Endothelial cell (in vitro differentiated cells): ENCODE results near the gene EDIL3. TPM values are rescaled to one million over a fixed set of nuclear protein-coding genes. Genes with fewer than 3 reads are reported as not detected.
A peak's percentile ranks its signal among the peaks of the same experiment; 100 is the strongest.

Experiments used
- DNase-seq: peaks from one replicate; pipeline ENCODE4 v3.0.0; 2021; ENCODE audit warnings: low spot score
- H3K27ac Mint-ChIP-seq: one replicate; pipeline ENCODE4 v1.8.0; 2021; ENCODE audit warnings: mixed read lengths, inconsistent platforms; ENCODE audit not compliant: unreplicated experiment
- H3K27me3 Mint-ChIP-seq: one replicate; pipeline ENCODE4 v1.8.0; 2021; ENCODE audit warnings: mild to moderate bottlenecking, moderate library complexity, mixed read lengths, inconsistent platforms; ENCODE audit not compliant: unreplicated experiment
- H3K36me3 Mint-ChIP-seq: one replicate; pipeline ENCODE4 v1.8.0; 2021; ENCODE audit warnings: mild to moderate bottlenecking, low read depth, mixed read lengths, inconsistent platforms; ENCODE audit not compliant: unreplicated experiment
- H3K4me1 Mint-ChIP-seq: one replicate; pipeline ENCODE4 v1.8.0; 2021; ENCODE audit warnings: mild to moderate bottlenecking, mixed read lengths, inconsistent platforms; ENCODE audit not compliant: unreplicated experiment
- H3K4me3 Mint-ChIP-seq: one replicate; pipeline ENCODE4 v1.8.0; 2021; ENCODE audit warnings: mild to moderate bottlenecking, mixed read lengths, inconsistent platforms; ENCODE audit not compliant: unreplicated experiment
- H3K9me3 Mint-ChIP-seq: one replicate; pipeline ENCODE4 v1.8.0; 2021; ENCODE audit warnings: mixed read lengths, inconsistent platforms; ENCODE audit not compliant: unreplicated experiment
- total RNA-seq: library from RNA; stranded (reverse); fragmentation: NEBNext Ultra II Directional; extraction: Animal tissue kit (Norgen Biotek cat#: 25700); gene quantifications from one replicate; pipeline ENCODE4 v1.2.1, GENCODE V29; 2021; ENCODE audit not compliant: unreplicated experiment
- TF ChIP-seq, protein P1 (sequence below): fragments of 200-600 bp; sonication (generic); IDR thresholded peaks from one replicate; pipeline ENCODE4 v1.5.0; 2021; ENCODE audit warnings: antibody characterized with exemption; ENCODE audit not compliant: unreplicated experiment

Gene EDIL3
- total RNA-seq, 1 donor from 2014 or later = 74.6 TPM

DNA sequence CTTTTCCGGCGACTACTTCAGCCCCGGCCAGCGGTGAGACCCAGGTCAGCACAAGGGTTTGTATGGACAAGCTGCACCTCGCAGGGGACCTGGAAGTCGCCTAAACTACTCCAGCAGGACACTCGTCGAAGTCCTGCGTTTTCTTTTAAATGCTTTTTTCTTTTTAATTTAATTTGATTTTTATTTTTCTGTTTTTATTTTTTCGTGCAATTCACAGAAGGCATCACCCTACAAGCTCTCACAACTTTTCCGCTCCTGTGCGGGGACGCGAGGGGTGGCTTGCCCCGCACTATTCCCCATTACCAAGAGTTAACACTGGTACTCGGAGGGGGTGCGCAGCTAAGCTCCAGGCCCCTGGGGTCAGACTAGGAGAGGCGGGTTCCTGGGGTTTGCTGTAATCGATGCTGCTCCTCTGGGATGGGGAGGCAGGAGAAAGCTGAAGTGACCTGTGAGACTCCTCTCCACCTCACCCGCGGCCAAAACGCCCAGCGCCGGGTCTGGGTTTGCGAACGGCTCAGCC, 1.3 kb downstream of the EDIL3 start:
- H3K36me3 Mint-ChIP-seq = peaks cover 4% of the 10 kb centered on the region
- peaks cover 17% of the 10 kb centered on the region for H3K4me1 Mint-ChIP-seq
- H3K27me3 Mint-ChIP-seq = peaks cover 13% of the 10 kb centered on the region
- DNase-seq = no peak
- peak overlapping the region; percentile 99 for H3K4me3 Mint-ChIP-seq
- H3K27ac Mint-ChIP-seq = no peak overlapping the region
- TF ChIP-seq, protein P1, sequence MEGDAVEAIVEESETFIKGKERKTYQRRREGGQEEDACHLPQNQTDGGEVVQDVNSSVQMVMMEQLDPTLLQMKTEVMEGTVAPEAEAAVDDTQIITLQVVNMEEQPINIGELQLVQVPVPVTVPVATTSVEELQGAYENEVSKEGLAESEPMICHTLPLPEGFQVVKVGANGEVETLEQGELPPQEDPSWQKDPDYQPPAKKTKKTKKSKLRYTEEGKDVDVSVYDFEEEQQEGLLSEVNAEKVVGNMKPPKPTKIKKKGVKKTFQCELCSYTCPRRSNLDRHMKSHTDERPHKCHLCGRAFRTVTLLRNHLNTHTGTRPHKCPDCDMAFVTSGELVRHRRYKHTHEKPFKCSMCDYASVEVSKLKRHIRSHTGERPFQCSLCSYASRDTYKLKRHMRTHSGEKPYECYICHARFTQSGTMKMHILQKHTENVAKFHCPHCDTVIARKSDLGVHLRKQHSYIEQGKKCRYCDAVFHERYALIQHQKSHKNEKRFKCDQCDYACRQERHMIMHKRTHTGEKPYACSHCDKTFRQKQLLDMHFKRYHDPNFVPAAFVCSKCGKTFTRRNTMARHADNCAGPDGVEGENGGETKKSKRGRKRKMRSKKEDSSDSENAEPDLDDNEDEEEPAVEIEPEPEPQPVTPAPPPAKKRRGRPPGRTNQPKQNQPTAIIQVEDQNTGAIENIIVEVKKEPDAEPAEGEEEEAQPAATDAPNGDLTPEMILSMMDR = no peak
- H3K9me3 Mint-ChIP-seq = no peaks in the 10 kb centered on the region

DNA sequence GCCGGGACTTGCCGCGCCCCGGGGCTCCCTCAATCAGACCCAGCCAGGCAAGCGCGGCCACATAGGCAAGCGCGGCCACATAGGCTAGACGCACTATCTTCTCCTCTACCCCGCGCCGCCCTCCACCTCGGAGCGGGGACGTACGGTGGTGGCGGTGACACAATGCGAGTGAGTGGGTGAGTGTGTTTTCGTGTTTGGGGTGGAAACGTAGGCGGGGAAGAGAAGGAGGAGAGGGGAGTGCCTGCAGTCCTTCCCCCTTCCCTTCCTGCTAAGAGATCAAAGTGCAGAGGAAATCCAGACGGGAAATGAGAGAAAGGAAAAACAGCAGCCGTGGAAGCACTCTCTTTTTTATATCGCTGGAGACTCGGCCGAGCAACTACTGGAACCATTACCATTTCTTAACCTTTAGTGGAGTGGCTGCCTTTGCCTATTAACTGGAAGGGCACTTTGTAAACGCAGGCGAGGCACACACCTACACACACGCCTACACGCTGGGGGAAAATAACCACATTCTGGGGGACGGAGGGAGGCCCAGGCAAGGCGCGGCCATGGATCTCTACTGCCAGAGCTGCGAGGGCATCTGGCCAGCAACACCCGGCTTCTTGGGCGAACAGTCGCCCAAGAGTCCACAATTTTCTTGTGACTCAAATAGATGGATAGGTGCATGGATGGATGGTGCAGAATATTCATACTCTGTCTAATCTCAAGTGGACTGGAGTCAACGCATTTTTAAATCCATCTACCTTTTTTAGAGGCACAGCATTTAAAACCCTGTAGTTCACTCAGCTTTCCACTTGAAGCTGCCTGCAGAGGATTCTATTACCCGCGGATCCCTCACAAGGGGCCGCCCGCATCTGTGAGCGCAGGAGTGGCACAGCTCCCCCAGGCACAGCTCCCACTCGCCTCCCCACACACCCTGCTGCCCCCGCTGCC, 2.1 kb downstream of the EDIL3 start:
- H3K4me3 Mint-ChIP-seq = peak overlapping the region; percentile 99
- H3K36me3 Mint-ChIP-seq = peaks cover 4% of the 10 kb centered on the region
- peak; percentile 67 for DNase-seq
- TF ChIP-seq, protein P1 = no peak
- H3K27me3 Mint-ChIP-seq = peaks cover 13% of the 10 kb centered on the region
- H3K27ac Mint-ChIP-seq = peak overlapping the region; percentile 90
- H3K9me3 Mint-ChIP-seq = no peaks in the 10 kb centered on the region
- peaks cover 17% of the 10 kb centered on the region for H3K4me1 Mint-ChIP-seq

DNA sequence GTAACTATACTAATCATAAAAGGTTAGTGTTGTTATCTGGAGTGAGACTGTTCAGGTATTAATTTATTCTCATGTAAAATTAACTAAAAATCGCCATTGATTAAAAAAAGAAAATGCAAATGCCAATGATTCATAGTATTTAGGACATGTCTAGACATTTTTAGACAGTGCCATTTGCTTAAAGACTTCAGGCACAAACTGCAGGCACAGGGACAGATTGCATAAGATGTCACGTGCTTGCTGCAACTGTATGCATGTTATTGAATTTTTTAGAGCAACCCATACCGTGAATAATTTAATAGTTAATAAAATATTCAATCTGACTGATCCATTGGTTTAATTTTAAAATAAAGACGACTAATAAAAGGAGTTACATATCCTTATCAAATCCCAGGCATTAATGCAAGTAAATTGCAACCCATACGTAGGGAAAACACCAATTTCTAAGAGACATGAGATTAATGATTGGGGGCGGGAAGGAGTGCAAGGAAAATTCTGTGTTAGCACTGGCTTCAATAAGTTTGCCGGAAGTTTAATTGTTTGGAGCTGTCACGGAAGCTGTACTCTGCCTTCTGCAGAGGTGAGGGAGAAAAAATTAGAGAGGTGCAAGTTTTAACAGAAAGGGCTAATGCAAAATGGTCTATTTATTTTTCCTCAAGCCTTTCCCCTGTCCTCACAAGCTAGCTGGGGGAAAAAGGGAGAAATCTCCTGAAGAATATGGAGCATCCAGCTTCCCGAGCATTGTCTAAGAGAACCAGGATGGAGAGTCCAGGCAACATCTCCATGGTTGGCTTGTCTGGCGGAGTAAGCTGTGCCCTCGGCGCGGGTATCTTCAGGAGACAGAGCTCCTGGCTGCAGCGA, 2.9 kb downstream of the EDIL3 start:
- Mint-ChIP-seq H3K4me3 (peak overlapping the region; percentile 99), H3K27ac (peak overlapping the region; percentile 90), H3K27me3 (peaks cover 13% of the 10 kb centered on the region), H3K4me1 (peaks cover 17% of the 10 kb centered on the region), H3K9me3 (no peaks in the 10 kb centered on the region), H3K36me3 (peaks cover 4% of the 10 kb centered on the region)
- DNase-seq = no peak
- TF ChIP-seq, protein P1 = no peak

DNA sequence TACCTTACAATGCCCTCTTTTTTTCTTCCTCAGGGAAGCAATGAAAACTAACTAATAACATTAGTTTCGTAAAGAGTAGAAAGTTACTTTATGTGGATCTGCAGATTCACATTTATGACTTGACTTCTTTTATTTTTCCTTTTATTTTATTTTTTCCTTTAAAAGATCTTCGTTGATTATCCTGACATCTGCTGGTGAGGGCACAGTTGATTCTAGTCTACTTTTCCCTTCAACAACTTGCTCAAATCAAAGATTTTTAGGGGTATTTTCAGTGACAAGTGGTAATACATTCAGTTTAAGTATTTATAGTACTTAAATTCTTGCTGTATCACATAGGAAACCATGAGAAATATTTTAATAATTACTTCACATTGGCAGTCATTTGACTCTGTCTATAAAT, 4.9 kb downstream of the EDIL3 start:
- no peak for DNase-seq
- H3K4me1 Mint-ChIP-seq = peaks cover 9% of the 10 kb centered on the region
- no peaks in the 10 kb centered on the region for H3K9me3 Mint-ChIP-seq
- TF ChIP-seq, protein P1 = no peak
- H3K4me3 Mint-ChIP-seq = no peak overlapping the region
- no peak overlapping the region for H3K27ac Mint-ChIP-seq
- peaks cover 6% of the 10 kb centered on the region for H3K27me3 Mint-ChIP-seq
- H3K36me3 Mint-ChIP-seq = no peaks in the 10 kb centered on the region
